ENCODE data around the gene AFM.

DNA sequence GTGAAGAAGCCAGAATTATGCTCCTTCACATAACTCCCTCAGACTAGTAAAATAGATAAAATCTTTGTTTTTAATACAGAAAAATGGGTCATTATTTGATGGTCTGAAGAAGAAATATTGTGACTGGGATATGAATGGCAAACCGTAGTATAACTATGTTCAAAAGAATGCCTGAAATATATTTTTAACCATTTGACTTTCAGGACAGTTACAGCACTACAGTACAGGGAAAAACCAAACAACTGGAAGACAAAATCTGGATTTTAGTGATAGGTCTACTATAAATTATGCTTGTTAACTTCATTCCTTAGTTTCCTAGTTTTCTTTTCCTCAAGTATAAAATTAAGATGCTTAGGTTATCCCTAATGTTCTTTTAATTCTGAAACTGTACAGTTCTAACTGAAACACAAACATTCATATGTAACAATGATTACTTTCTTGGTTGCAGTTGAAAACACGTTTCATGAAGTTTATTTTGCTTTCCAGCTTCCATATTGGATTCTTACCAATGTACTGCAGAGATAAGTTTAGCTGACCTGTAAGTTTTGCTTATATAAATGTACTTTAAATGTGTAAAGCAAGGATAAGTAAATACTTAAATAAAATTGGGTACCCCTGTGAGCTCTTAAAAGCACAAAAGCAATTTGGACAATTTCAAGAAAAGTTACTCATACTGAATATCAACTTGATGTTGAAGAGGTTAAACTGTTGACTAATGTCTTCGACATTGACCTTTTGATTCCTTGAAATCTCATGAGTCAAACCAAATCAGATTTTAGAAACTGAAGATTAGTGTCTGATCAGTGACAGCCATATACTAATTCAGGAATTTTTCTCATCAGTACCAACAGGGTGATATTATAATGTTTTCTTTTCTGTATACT lies 44.6 kb upstream of the AFM start:
- TF ChIP-seq, protein P1, sequence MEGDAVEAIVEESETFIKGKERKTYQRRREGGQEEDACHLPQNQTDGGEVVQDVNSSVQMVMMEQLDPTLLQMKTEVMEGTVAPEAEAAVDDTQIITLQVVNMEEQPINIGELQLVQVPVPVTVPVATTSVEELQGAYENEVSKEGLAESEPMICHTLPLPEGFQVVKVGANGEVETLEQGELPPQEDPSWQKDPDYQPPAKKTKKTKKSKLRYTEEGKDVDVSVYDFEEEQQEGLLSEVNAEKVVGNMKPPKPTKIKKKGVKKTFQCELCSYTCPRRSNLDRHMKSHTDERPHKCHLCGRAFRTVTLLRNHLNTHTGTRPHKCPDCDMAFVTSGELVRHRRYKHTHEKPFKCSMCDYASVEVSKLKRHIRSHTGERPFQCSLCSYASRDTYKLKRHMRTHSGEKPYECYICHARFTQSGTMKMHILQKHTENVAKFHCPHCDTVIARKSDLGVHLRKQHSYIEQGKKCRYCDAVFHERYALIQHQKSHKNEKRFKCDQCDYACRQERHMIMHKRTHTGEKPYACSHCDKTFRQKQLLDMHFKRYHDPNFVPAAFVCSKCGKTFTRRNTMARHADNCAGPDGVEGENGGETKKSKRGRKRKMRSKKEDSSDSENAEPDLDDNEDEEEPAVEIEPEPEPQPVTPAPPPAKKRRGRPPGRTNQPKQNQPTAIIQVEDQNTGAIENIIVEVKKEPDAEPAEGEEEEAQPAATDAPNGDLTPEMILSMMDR (IDR thresholded peaks at IDR 0.05), result no peak
- no peak for TF ChIP-seq EZH2 (IDR thresholded peaks at IDR 0.05; ENCODE audit: borderline replicate concordance, insufficient read depth, low read depth, low read length, poor library complexity, severe bottlenecking)
